ENCODE data around the gene CENPN. TPM values are rescaled to one million over a fixed set of nuclear protein-coding genes. Genes with fewer than 3 reads are reported as not detected.
A peak's percentile ranks its signal among the peaks of the same experiment; 100 is the strongest.

Gene CENPN, protein sequence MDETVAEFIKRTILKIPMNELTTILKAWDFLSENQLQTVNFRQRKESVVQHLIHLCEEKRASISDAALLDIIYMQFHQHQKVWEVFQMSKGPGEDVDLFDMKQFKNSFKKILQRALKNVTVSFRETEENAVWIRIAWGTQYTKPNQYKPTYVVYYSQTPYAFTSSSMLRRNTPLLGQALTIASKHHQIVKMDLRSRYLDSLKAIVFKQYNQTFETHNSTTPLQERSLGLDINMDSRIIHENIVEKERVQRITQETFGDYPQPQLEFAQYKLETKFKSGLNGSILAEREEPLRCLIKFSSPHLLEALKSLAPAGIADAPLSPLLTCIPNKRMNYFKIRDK
- total RNA-seq, result 1 to 10 TPM; 3.9 to 9.7 (median 8.2) TPM

GRCh38 chr16:81006813-81007695, at the start of gene CENPN, which contains the start of gene CMC2:
Gene CENPN (plus strand): TSS chr16:81007214. CDS start chr16:81011940, 4,726 bp downstream.
Gene CMC2 (minus strand): TSS chr16:81006885. CDS start chr16:80997394, 9,491 bp downstream.
- intact Hi-C loops (cut with DNase I; ENCODE audit: low total_unique reads), result no loop called here
- peak; percentile 46 for TF ChIP-seq POLR2A (IDR thresholded peaks at IDR 0.05)
- TF ChIP-seq POLR2AphosphoS5 (IDR thresholded peaks at IDR 0.05), result peak; percentile 65 to 87 (median 81)
- TF ChIP-seq CTCF (IDR thresholded peaks at IDR 0.05), result no peak

DNA sequence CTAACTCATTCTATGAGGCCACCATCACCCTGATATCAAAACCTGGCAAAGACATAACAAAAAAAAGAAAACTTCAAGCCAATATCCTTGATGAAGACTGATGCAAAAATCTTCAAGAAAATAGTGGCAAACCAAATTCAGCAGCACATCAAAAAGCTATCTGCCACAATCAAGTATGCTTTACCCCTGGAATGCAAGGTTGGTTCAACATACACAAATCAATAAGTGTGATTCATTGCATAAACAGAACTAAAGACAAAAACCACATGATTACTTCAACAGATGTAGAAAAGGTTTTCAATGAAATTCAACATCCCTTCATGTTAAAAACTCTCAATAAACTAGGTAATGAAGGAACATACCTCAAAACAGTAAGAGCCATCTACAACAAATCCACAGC, 48.7 kb upstream of the CENPN start:
- Histone ChIP-seq H3K4me3 (no peak overlapping the region), H3K27ac (no peak overlapping the region), H3K9me3 (peaks cover 17 to 46% of the 10 kb centered on the region in 2 donors), H3K27me3 (no peaks in the 10 kb centered on the region), H3K4me1 (no peaks in the 10 kb centered on the region), H3K36me3 (no peaks in the 10 kb centered on the region)
- no peak for TF ChIP-seq POLR2AphosphoS5 (IDR thresholded peaks at IDR 0.05)
- no peak for TF ChIP-seq CTCF (IDR thresholded peaks at IDR 0.05)
- TF ChIP-seq POLR2A (IDR thresholded peaks at IDR 0.05), result no peak
- intact Hi-C loops (cut with DNase I; ENCODE audit: low total_unique reads), result no loop called here
- no peak for DNase-seq (ENCODE audit: low spot score in 2 of 2)

More at GRCh38 chr16:81006813-81007695, at the start of gene CENPN, which contains the start of gene CMC2:
- H3K27ac ChIP-seq, result peak within 1 kb of the TSS; percentile 98 to 99
- H3K27me3 ChIP-seq, result no peaks in the 10 kb centered on the region
- no peaks in the 10 kb centered on the region for H3K36me3 ChIP-seq
- DNase-seq (ENCODE audit: low spot score in 2 of 2), result peak; percentile 99
- peak within 1 kb of the TSS; percentile 93 to 96 (median 95) for H3K4me3 ChIP-seq
- no peaks in the 10 kb centered on the region for H3K9me3 ChIP-seq
- H3K4me1 ChIP-seq, result peaks cover 0 to 4% of the 10 kb centered on the region in 2 donors

GRCh38 chr16:80962879-80963278, 44.1 kb upstream of the CENPN start:
- intact Hi-C loops (cut with DNase I; ENCODE audit: low total_unique reads), result no loop called here

DNA sequence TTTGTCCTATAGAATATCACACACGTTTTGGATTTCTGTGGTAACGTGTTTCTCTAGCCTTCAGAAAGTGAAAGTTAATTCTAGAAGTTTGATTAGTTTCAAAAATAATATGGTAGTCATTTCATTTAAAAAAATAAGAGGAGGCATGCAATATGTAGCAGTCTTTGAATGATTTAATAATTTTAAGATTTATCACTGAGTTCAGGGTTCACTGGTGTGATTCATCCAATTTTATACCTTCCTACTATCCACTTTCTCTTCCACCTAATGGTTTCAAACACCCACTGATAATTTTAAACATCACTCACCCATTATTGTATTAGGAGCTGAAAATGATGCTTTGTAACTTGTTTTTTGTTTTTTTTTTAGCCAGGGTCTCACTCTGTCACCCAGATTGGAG, 42.7 kb upstream of the CENPN start:
- no peaks in the 10 kb centered on the region for H3K27me3 ChIP-seq
- H3K4me1 ChIP-seq, result no peaks in the 10 kb centered on the region
- H3K4me3 ChIP-seq, result no peak overlapping the region
- intact Hi-C loops (cut with DNase I; ENCODE audit: low total_unique reads), result no loop called here
- H3K9me3 ChIP-seq, result peaks cover 0 to 19% of the 10 kb centered on the region in 2 donors
- H3K36me3 ChIP-seq, result no peaks in the 10 kb centered on the region
- TF ChIP-seq POLR2A (IDR thresholded peaks at IDR 0.05) (no peak), POLR2AphosphoS5 (IDR thresholded peaks at IDR 0.05) (no peak), CTCF (IDR thresholded peaks at IDR 0.05) (no peak)
- no peak overlapping the region for H3K27ac ChIP-seq
- no peak for DNase-seq (ENCODE audit: low spot score in 2 of 2)

More at GRCh38 chr16:80962879-80963278, 44.1 kb upstream of the CENPN start:
- DNase-seq (ENCODE audit: low spot score in 2 of 2), result no peak
- no peak overlapping the region for H3K27ac ChIP-seq
- H3K4me1 ChIP-seq, result no peaks in the 10 kb centered on the region
- no peaks in the 10 kb centered on the region for H3K36me3 ChIP-seq
- peaks cover 12 to 34% of the 10 kb centered on the region in 2 donors for H3K9me3 ChIP-seq
- no peak overlapping the region for H3K4me3 ChIP-seq
- H3K27me3 ChIP-seq, result no peaks in the 10 kb centered on the region
- no peak for TF ChIP-seq POLR2A (IDR thresholded peaks at IDR 0.05)
- TF ChIP-seq CTCF (IDR thresholded peaks at IDR 0.05), result no peak
- no peak for TF ChIP-seq POLR2AphosphoS5 (IDR thresholded peaks at IDR 0.05)

Measured in breast epithelium (tissue), 4 donors.